Fibroblast of pulmonary artery (primary cell): ENCODE results near the gene RAD51AP2.

ENCODE experiments used
- DNase-seq: peaks from one replicate; pipeline ENCODE4 v3.0.0-alpha.2; 2010; ENCODE audit warnings: low read depth
- H3K4me3 ChIP-seq: replicated peaks from 2 replicates; pipeline ENCODE4 v1.5.1; 2011; ENCODE audit warnings: low read depth, mild to moderate bottlenecking, control low read depth, low read length, moderate library complexity
- CTCF ChIP-seq: IDR thresholded peaks from 2 replicates; pipeline ENCODE4 v1.5.1; 2011; ENCODE audit warnings: mild to moderate bottlenecking, control low read depth, low read length, inconsistent platforms; ENCODE audit errors: missing control alignments

RAD51AP2 gene

GRCh38 chr2:17542471-17542870 is 24.2 kb upstream of the RAD51AP2 start:
- no peak for TF ChIP-seq CTCF
- no peak for DNase-seq
- no peak overlapping the region for H3K4me3 ChIP-seq

- no peak for TF ChIP-seq CTCF
- H3K4me3 ChIP-seq: no peak overlapping the region
- DNase-seq: no peak
These were observed 23.3 kb upstream of the RAD51AP2 start for GRCh38 chr2:17541531-17541950.

GRCh38 chr2:17540813-17541530 is 22.7 kb upstream of the RAD51AP2 start:
- TF ChIP-seq CTCF: no peak
- no peak for DNase-seq

GRCh38 chr2:17540093-17540812 is 22.0 kb upstream of the RAD51AP2 start, which contains the start of gene VSNL1:
Gene VSNL1, plus strand, starts transcription at chr2:17540696. Its CDS starts 51,379 bp downstream, at chr2:17592075.
- TF ChIP-seq CTCF: no peak
- DNase-seq: peak; percentile 75

More at GRCh38 chr2:17540813-17541530, 22.7 kb upstream of the RAD51AP2 start:
- peak overlapping the region; percentile 52 for H3K4me3 ChIP-seq

GRCh38 chr2:17539611-17540092 is 21.4 kb upstream of the RAD51AP2 start:
- no peak for TF ChIP-seq CTCF
- DNase-seq: peak; percentile 18
- peak overlapping the region; percentile 56 for H3K4me3 ChIP-seq

More at GRCh38 chr2:17540093-17540812, 22.0 kb upstream of the RAD51AP2 start, which contains the start of gene VSNL1:
- peak within 1 kb of the TSS; percentile 52 for H3K4me3 ChIP-seq

GRCh38 chr2:17538844-17539554 is 20.8 kb upstream of the RAD51AP2 start:
- H3K4me3 ChIP-seq: peak overlapping the region; percentile 56
- TF ChIP-seq CTCF: no peak
- DNase-seq: peak; percentile 52
